Kidney epithelial cell (primary cell): Measurements from ENCODE around the gene CS. TPM values are rescaled to one million over a fixed set of nuclear protein-coding genes. Genes with fewer than 3 reads are reported as not detected.
"Not testable (repeated sequence)": the region's sequence is repeated elsewhere in the genome, so short reads cannot be mapped to it uniquely, and the experiment has no call there.

Experiments used
- DNase-seq: peaks from one replicate; pipeline ENCODE4 v3.0.0-alpha.2; 2010; ENCODE audit warnings: low read depth
- H3K27me3 ChIP-seq: 2 replicates; pipeline ENCODE4 v1.6.0; 2011; ENCODE audit warnings: low read length; ENCODE audit not compliant: control insufficient read depth, insufficient read depth
- H3K36me3 ChIP-seq: 2 replicates; pipeline ENCODE4 v1.5.1; 2011; ENCODE audit warnings: low read length; ENCODE audit not compliant: control insufficient read depth, insufficient read depth
- H3K4me3 ChIP-seq: 2 replicates; pipeline ENCODE4 v1.5.1; 2011; ENCODE audit warnings: low read depth, mild to moderate bottlenecking, control low read depth, low read length
- CTCF ChIP-seq: IDR thresholded peaks from 2 replicates; pipeline ENCODE4 v1.5.1; 2011; ENCODE audit warnings: mild to moderate bottlenecking, moderate library complexity, low read length, control low read depth, inconsistent platforms; ENCODE audit not compliant: insufficient read depth, poor library complexity, severe bottlenecking
- total RNA-seq: library from RNA; depleted of rRNA; stranded (reverse); fragments of >200 nt; gene quantifications from 2 replicates; pipeline ENCODE4 v1.2.3, GENCODE V29; 2015

The CS gene
- total RNA-seq, 1 donor from 2014 or later: 143 TPM

- Histone ChIP-seq H3K27me3 (no peaks in the 10 kb centered on the region), H3K4me3 (no peak within 1 kb of the TSS), H3K36me3 (no peaks in the 10 kb centered on the region)
- no peak for TF ChIP-seq CTCF
- DNase-seq: peak; percentile 79
These were observed 38.4 kb upstream of the CS start, which contains the start of gene IL23A for GRCh38 chr12:56338308-56339157. TSS of gene IL23A (plus strand) at chr12:56338884. CDS start at chr12:56339045, 161 bp downstream.

GRCh38 chr12:56337753-56338251, 37.7 kb upstream of the CS start:
- no peak for TF ChIP-seq CTCF
- Histone ChIP-seq H3K4me3 (no peak overlapping the region), H3K36me3 (no peaks in the 10 kb centered on the region), H3K27me3 (no peaks in the 10 kb centered on the region)
- DNase-seq: no peak

- no peaks in the 10 kb centered on the region for H3K36me3 ChIP-seq
- DNase-seq: no peak
- H3K27me3 ChIP-seq: no peaks in the 10 kb centered on the region
- TF ChIP-seq CTCF: no peak
- no peak overlapping the region for H3K4me3 ChIP-seq
These were observed 36.4 kb upstream of the CS start for GRCh38 chr12:56336361-56337167.

GRCh38 chr12:56335527-56335926, 35.4 kb upstream of the CS start:
- not testable (repeated sequence) for H3K36me3 ChIP-seq, H3K4me3 ChIP-seq, H3K27me3 ChIP-seq, DNase-seq

- no peak for DNase-seq
- Histone ChIP-seq H3K36me3 (no peaks in the 10 kb centered on the region), H3K27me3 (no peaks in the 10 kb centered on the region), H3K4me3 (peak overlapping the region; percentile 56)
- no peak for TF ChIP-seq CTCF
These were observed 34.3 kb upstream of the CS start for GRCh38 chr12:56334490-56334793.
